Kasumi-1 (cell line): ENCODE results near the gene PIERCE2.
"Not testable (repeated sequence)": the region's sequence is repeated elsewhere in the genome, so short reads cannot be mapped to it uniquely, and the experiment has no call there.

Experiments used
- DNase-seq, 2 experiments: peaks; one replicate each; lab custom pipeline; 2025; lab: John Stamatoyannopoulos, UW

Gene PIERCE2

GRCh38 chr15:55408012-55408928 lies at the start of gene PIERCE2, which contains the start of gene CCPG1:
Gene PIERCE2 (plus strand): TSS chr15:55408495. CDS start chr15:55408769, 274 bp downstream.
Gene CCPG1 (minus strand): TSS chr15:55408359. CDS start chr15:55389424, 18,935 bp downstream.
- DNase-seq = peak; percentile 89 to 93

GRCh38 chr15:55360256-55360655 lies 48.0 kb upstream of the PIERCE2 start:
- DNase-seq = peak in 1 of 2 experiments; percentile 6

GRCh38 chr15:55361048-55361447 lies 47.2 kb upstream of the PIERCE2 start:
- DNase-seq = no peak

GRCh38 chr15:55362641-55363040 lies 45.7 kb upstream of the PIERCE2 start:
- DNase-seq = no peak

GRCh38 chr15:55366981-55367380 lies 41.3 kb upstream of the PIERCE2 start:
- DNase-seq = no peak

GRCh38 chr15:55372701-55373440 lies 35.4 kb upstream of the PIERCE2 start:
- DNase-seq = no peak

- DNase-seq = no peak
These were observed 29.2 kb upstream of the PIERCE2 start for GRCh38 chr15:55379095-55379494.

- DNase-seq = no peak
These were observed 26.7 kb upstream of the PIERCE2 start for GRCh38 chr15:55381595-55381994.

GRCh38 chr15:55383687-55384086 lies 24.6 kb upstream of the PIERCE2 start:
- no peak for DNase-seq

GRCh38 chr15:55387027-55387426 lies 21.3 kb upstream of the PIERCE2 start:
- no peak for DNase-seq

GRCh38 chr15:55389264-55389607 lies 19.1 kb upstream of the PIERCE2 start:
- no peak for DNase-seq

GRCh38 chr15:55394694-55395093 lies 13.6 kb upstream of the PIERCE2 start:
- no peak for DNase-seq

- DNase-seq = no peak
These were observed 10.1 kb upstream of the PIERCE2 start for GRCh38 chr15:55398243-55398642.

- DNase-seq = not testable (repeated sequence)
These were observed 8.2 kb upstream of the PIERCE2 start for GRCh38 chr15:55400050-55400449.

GRCh38 chr15:55401786-55402246 lies 6.5 kb upstream of the PIERCE2 start:
- DNase-seq = no peak

GRCh38 chr15:55402707-55403106 lies 5.6 kb upstream of the PIERCE2 start:
- DNase-seq = no peak

- peak; percentile 85 to 90 for DNase-seq
These were observed 4.8 kb upstream of the PIERCE2 start for GRCh38 chr15:55403531-55403930.

- peak; percentile 49 to 61 for DNase-seq
These were observed 740 bp upstream of the PIERCE2 start for GRCh38 chr15:55407498-55408011.

- DNase-seq = not testable (repeated sequence)
These were observed 681 bp downstream of the PIERCE2 start for GRCh38 chr15:55408976-55409375.

GRCh38 chr15:55417678-55418077 lies 9.4 kb downstream of the PIERCE2 start:
- not testable (repeated sequence) for DNase-seq

- DNase-seq = no peak
These were observed 12.0 kb downstream of the PIERCE2 start for GRCh38 chr15:55420171-55420866.

GRCh38 chr15:55422089-55422488 lies 13.8 kb downstream of the PIERCE2 start:
- DNase-seq = no peak
